22Rv1 (cell line): ENCODE results near the gene JUN.

ENCODE experiments used
- H3K27ac ChIP-seq: fragments of 450-650 bp; 2 replicates; pipeline ENCODE4 v1.5.1; 2017
- CTCF ChIP-seq: fragments of 450-650 bp; IDR thresholded peaks from 2 replicates; pipeline ENCODE4 v1.5.1; 2017; ENCODE audit warnings: mild to moderate bottlenecking
- ZFX ChIP-seq: fragments of 450-650 bp; IDR thresholded peaks from 2 replicates; pipeline ENCODE4 v1.6.1; 2017; ENCODE audit warnings: antibody characterized with exemption, borderline replicate concordance

JUN gene

GRCh38 chr1:58786927-58787245, 3.0 kb upstream of the JUN start:
- no peak overlapping the region for H3K27ac ChIP-seq
- no peak for TF ChIP-seq ZFX
- TF ChIP-seq CTCF = no peak

GRCh38 chr1:58786184-58786926, 2.5 kb upstream of the JUN start:
- TF ChIP-seq CTCF (no peak), ZFX (no peak)

GRCh38 chr1:58785442-58786058, 1.7 kb upstream of the JUN start:
- peak overlapping the region; percentile 97 for H3K27ac ChIP-seq

More at GRCh38 chr1:58786184-58786926, 2.5 kb upstream of the JUN start:
- peak overlapping the region; percentile 97; the same call in 1 of the 2 replicates for H3K27ac ChIP-seq

GRCh38 chr1:58784758-58785441, 1.1 kb upstream of the JUN start:
- TF ChIP-seq CTCF = peak; percentile 61
- no peak for TF ChIP-seq ZFX
- H3K27ac ChIP-seq = peak overlapping the region; percentile 97

More at GRCh38 chr1:58785442-58786058, 1.7 kb upstream of the JUN start:
- TF ChIP-seq CTCF (peak; percentile 24), ZFX (no peak)

GRCh38 chr1:58783090-58783992, 506 bp downstream of the JUN start:
- H3K27ac ChIP-seq = peak overlapping the region; percentile 97
- no peak for TF ChIP-seq CTCF
- no peak for TF ChIP-seq ZFX

- H3K27ac ChIP-seq = peak overlapping the region; percentile 97
Measured at GRCh38 chr1:58782178-58783089, 1.4 kb downstream of the JUN start.

More at GRCh38 chr1:58782178-58783089, 1.4 kb downstream of the JUN start:
- TF ChIP-seq ZFX = no peak
- TF ChIP-seq CTCF = no peak
